ENCODE data around the gene PRKAA2.

GRCh38 chr1:56709995-56710394 is 64.9 kb downstream of the PRKAA2 start:
- TF ChIP-seq CTCF (IDR thresholded peaks at IDR 0.05; ENCODE audit: borderline replicate concordance, extremely low read depth, low read length, poor library complexity, severe bottlenecking) (no peak), EZH2 (IDR thresholded peaks at IDR 0.05; ENCODE audit: borderline replicate concordance, low read depth, low read length, severe bottlenecking) (no peak)
